Upper lobe of right lung (tissue), 1 donor: ENCODE measurements around the gene GYPC. TPM values are rescaled to one million over a fixed set of nuclear protein-coding genes. Genes with fewer than 3 reads are reported as not detected.
"Not testable (repeated sequence)": the region's sequence is repeated elsewhere in the genome, so short reads cannot be mapped to it uniquely, and the experiment has no call there.

Experiments used
- ATAC-seq: fragments of 200-7000 bp; cut with Tn5 transposase; one replicate; pipeline ENCODE4 v1.9.1; 2020; ENCODE audit warnings: mild to moderate bottlenecking, moderate library complexity
- DNase-seq: peaks from one replicate; pipeline ENCODE4 v3.0.0-alpha.2; 2020
- H3K27ac ChIP-seq: fragments of 200-600 bp; one replicate; pipeline ENCODE4 v1.8.0; 2022
- H3K27me3 ChIP-seq: fragments of 200-600 bp; one replicate; pipeline ENCODE4 v1.8.0; 2022; ENCODE audit warnings: mild to moderate bottlenecking
- H3K36me3 ChIP-seq: fragments of 200-600 bp; one replicate; pipeline ENCODE4 v1.8.0; 2022
- H3K4me1 ChIP-seq: fragments of 200-600 bp; one replicate; pipeline ENCODE4 v1.8.0; 2022
- H3K4me3 ChIP-seq: fragments of 200-600 bp; one replicate; pipeline ENCODE4 v1.8.0; 2022; ENCODE audit warnings: mild to moderate bottlenecking
- H3K9me3 ChIP-seq: fragments of 200-600 bp; one replicate; pipeline ENCODE4 v1.8.0; 2022
- CTCF ChIP-seq: fragments of 200-600 bp; IDR thresholded peaks from one replicate; pipeline ENCODE4 v1.8.0; 2022; ENCODE audit warnings: antibody characterized with exemption
- intact Hi-C: fragments of 100-400 bp; cut with DNase I; formaldehyde crosslinking; loops from one replicate; pipeline ENCODE4 v1.11.0; 2022
- total RNA-seq: library from RNA; stranded (reverse); fragmentation: NEBNext Ultra II Directional; extraction: Animal tissue kit (Norgen Biotek cat#: 25700); gene quantifications from one replicate; pipeline ENCODE4 v1.2.1, GENCODE V29; 2021
- donor health status: DM: no; HTN: yes; CAD: no; lungs with severe emphysema.

Gene GYPC
- total RNA-seq, 1 donor from 2014 or later = 76.7 TPM

GRCh38 chr2:126639276-126639675, 16.7 kb upstream of the GYPC start:
- Histone ChIP-seq H3K4me1 (no peaks in the 10 kb centered on the region), H3K36me3 (no peaks in the 10 kb centered on the region), H3K9me3 (no peaks in the 10 kb centered on the region), H3K27me3 (no peaks in the 10 kb centered on the region), H3K27ac (no peak overlapping the region), H3K4me3 (no peak overlapping the region)
- ATAC-seq = no peak
- no peak for TF ChIP-seq CTCF
- no peak for DNase-seq
- intact Hi-C loops = no loop called here

GRCh38 chr2:126641294-126641693, 14.7 kb upstream of the GYPC start:
- H3K4me3 ChIP-seq, H3K4me1 ChIP-seq, intact Hi-C loops, DNase-seq, H3K36me3 ChIP-seq, H3K27ac ChIP-seq, H3K27me3 ChIP-seq, ATAC-seq, H3K9me3 ChIP-seq: not testable (repeated sequence)

DNA sequence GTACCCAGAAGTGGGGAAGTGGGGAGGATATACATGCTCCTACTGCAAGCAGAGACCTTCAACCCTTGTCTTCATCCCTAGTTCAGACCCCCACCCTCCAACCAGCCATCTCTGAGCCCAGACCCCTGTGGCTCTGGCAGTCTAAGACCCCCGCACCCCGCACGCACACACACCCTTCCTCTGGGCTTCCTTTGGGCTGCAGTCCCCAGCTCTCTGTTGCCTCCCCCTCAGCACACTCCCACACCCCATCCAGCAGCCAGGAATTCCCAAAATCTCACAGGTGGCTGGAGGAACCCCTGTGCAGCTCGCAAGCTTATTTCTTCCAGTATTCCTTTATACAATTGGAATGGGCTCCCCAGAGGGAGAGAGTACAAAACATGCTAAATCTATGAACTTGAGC, 13.9 kb upstream of the GYPC start:
- H3K27me3 ChIP-seq = no peaks in the 10 kb centered on the region
- no peaks in the 10 kb centered on the region for H3K4me1 ChIP-seq
- DNase-seq = no peak
- no peak overlapping the region for H3K4me3 ChIP-seq
- no peak for TF ChIP-seq CTCF
- H3K9me3 ChIP-seq = no peaks in the 10 kb centered on the region
- intact Hi-C loops = no loop called here
- no peaks in the 10 kb centered on the region for H3K36me3 ChIP-seq
- H3K27ac ChIP-seq = no peak overlapping the region
- no peak for ATAC-seq

GRCh38 chr2:126643431-126643830, 12.5 kb upstream of the GYPC start:
- ATAC-seq (no peak), DNase-seq (no peak)
- Histone ChIP-seq H3K27ac (no peak overlapping the region), H3K9me3 (no peaks in the 10 kb centered on the region), H3K27me3 (no peaks in the 10 kb centered on the region), H3K4me3 (no peak overlapping the region), H3K36me3 (no peaks in the 10 kb centered on the region), H3K4me1 (no peaks in the 10 kb centered on the region)
- intact Hi-C loops = no loop called here
- TF ChIP-seq CTCF = no peak

DNA sequence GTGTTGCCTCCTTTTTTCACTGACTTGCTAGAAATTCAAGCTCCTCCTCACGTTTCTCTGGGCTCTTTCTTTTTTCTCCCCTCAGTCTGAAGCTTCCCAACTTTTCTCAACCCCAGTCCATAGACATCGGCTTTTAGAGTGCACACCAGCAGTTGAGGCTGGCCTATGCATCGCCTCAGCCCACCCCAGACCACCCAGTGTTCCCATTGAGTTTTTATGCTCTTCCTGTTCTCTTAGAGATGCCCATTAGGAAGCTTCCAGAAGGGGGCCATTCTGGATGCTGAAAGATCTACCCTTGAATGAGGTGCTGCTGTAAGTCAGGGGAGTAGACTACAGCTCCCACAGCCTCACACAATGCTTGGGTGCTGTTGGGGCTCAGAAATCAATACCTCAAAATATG, 12.0 kb upstream of the GYPC start:
- ATAC-seq = no peak
- intact Hi-C loops = no loop called here
- no peaks in the 10 kb centered on the region for H3K4me1 ChIP-seq
- no peaks in the 10 kb centered on the region for H3K36me3 ChIP-seq
- no peak overlapping the region for H3K4me3 ChIP-seq
- no peak for TF ChIP-seq CTCF
- no peak for DNase-seq
- no peaks in the 10 kb centered on the region for H3K27me3 ChIP-seq
- no peaks in the 10 kb centered on the region for H3K9me3 ChIP-seq
- H3K27ac ChIP-seq = no peak overlapping the region

GRCh38 chr2:126644630-126645191, 11.2 kb upstream of the GYPC start:
- Histone ChIP-seq H3K36me3 (no peaks in the 10 kb centered on the region), H3K27me3 (no peaks in the 10 kb centered on the region), H3K27ac (no peak overlapping the region), H3K9me3 (no peaks in the 10 kb centered on the region), H3K4me3 (no peak overlapping the region), H3K4me1 (no peaks in the 10 kb centered on the region)
- peak; percentile 82 for ATAC-seq
- intact Hi-C loops = no loop called here
- no peak for DNase-seq
- TF ChIP-seq CTCF = no peak
